ENCODE data around the gene CCIN.

The CCIN gene

DNA sequence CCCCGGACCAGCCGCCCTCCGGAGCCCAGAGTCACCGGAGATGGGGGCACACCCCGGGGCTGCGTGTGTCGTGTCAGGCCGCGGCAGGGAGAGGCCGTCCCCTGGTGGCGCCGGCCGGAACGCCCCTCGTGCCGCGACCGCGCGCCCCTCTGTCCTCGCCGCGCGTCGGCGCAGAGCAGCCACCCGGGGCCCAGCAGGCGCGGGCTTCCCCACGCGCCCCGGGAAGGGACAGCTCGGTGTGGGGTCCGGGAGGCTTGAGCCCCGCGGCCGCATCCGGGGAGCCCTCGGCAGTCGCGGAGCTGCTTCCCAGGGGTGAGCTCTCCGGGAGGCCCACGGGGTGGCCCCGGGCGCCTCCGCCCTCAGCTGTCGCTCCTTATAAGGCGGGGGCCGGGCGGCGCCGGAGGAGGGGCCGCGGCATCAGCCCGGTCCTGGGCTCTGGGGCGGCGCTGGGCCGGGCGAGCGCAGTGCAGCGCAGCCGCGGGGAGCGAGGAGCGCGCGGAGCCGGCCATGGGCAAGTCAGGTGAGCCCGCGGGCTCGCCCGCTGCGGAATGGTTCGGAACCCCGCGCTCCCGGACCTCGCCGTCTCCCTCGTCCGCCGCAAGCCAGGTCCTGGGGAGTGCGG is 32.8 kb upstream of the CCIN start, which contains the start of gene GLIPR2:
GLIPR2 (plus strand) TSS at position 462 of the 622 bp plus-strand sequence; CDS start at position 508, 46 bp downstream.
- DNase-seq (ENCODE audit: extremely low read depth, low read depth), result no peak
- TF ChIP-seq, protein P1, sequence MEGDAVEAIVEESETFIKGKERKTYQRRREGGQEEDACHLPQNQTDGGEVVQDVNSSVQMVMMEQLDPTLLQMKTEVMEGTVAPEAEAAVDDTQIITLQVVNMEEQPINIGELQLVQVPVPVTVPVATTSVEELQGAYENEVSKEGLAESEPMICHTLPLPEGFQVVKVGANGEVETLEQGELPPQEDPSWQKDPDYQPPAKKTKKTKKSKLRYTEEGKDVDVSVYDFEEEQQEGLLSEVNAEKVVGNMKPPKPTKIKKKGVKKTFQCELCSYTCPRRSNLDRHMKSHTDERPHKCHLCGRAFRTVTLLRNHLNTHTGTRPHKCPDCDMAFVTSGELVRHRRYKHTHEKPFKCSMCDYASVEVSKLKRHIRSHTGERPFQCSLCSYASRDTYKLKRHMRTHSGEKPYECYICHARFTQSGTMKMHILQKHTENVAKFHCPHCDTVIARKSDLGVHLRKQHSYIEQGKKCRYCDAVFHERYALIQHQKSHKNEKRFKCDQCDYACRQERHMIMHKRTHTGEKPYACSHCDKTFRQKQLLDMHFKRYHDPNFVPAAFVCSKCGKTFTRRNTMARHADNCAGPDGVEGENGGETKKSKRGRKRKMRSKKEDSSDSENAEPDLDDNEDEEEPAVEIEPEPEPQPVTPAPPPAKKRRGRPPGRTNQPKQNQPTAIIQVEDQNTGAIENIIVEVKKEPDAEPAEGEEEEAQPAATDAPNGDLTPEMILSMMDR (IDR thresholded peaks at IDR 0.05; ENCODE audit: low read depth, low read length), result no peak; the same call in 1 of the 2 replicates

DNA sequence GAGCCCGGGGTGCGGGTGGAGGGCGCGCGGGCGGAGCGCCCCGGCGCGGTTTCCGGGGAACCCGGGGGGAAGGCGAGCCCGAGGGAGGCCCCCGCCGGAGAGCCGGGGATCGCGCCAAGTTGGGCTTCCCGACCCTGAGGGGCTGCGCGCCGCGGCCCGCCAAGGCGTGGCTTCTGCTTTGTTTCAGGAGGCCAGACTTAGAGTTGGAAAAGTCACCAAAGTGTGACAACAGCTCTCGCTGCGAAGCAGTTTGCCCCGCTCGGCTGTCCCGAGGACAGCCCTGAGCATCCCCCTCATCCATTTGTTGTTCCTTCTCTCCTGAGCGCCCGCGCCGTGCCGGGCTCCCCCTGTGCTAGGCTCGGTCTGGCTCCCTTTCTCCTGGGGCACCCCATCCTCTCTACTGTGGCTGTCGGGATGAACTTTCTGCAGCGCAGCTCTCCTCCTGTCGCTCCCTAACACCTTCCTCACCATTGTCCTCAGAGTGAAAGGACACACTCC is 32.2 kb upstream of the CCIN start:
- DNase-seq (ENCODE audit: extremely low read depth, low read depth), result no peak
- TF ChIP-seq, protein P1 (IDR thresholded peaks at IDR 0.05; ENCODE audit: low read depth, low read length), result no peak

DNA sequence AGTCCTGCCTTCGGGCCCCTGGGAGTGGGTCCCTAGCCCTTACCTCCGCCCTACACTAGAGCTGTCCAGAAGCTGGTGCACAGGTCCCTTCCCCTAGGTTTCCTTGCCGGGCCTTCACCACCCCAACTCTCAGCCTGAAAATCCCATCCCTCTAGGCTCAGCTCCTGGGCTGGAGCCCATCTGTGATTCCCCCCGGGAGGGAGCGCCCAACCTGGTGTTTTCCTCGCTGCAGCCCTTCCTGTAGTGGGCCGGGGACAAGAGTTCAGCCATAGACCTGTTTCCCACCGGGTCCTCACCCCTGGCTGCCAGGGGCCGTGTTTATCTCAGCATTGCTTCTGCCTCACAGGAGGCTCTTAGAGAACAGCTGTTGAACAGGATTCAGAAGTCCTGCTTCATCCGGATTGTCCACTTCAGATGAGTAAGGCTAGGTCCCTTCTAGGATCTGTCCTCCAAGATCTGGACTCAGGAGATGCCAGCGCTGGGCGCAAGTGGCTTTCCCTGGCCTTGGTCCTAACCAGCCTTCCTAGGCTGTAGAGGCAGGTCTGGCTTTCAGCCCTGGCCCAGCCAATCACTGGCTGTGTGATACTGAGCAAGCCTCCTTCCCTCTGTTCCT is 31.7 kb upstream of the CCIN start:
- TF ChIP-seq, protein P1 (IDR thresholded peaks at IDR 0.05; ENCODE audit: low read depth, low read length), result no peak
- DNase-seq (ENCODE audit: extremely low read depth, low read depth), result no peak

DNA sequence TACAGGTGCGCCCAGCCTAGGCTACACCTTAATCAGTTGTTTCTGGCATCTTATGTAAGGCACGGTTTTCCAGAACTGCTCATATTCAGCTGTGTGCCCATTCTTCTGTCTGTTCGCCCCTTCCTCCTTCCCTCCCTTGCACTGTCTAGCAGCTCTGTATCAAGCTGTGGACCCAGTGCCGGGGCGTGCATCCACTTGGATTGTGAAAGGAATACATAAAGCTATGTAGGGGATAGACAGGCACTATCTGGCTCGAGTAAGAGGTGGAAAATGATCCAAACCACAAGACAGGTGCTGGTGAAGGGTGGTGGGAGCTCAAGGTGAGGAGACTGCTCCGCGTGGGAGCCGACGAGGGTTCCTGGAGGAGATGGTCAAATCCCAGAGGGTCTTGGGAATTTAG is 30.7 kb upstream of the CCIN start:
- no peak for DNase-seq (ENCODE audit: extremely low read depth, low read depth)
- TF ChIP-seq, protein P1 (IDR thresholded peaks at IDR 0.05; ENCODE audit: low read depth, low read length), result no peak

DNA sequence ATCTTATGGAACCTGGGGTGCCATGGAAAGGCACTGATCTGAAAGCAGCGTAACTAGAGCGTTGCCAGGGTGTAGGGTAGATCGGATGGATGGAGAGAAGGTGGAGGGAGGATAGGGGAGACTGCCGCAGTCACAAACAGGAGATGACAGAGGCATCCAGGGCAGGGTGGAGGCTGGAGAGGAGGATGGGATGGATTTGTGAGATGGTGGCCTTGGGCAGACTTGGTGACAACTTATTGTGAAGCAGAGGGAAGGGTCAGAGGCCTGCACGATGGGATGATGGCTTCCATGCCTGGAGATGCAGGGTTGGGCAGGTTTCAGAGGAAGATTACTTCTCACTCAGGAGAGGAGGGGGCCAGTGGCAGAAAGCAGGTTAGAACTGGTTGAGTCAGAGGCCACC is 30.3 kb upstream of the CCIN start:
- no peak for DNase-seq (ENCODE audit: extremely low read depth, low read depth)
- TF ChIP-seq, protein P1 (IDR thresholded peaks at IDR 0.05; ENCODE audit: low read depth, low read length), result no peak

DNA sequence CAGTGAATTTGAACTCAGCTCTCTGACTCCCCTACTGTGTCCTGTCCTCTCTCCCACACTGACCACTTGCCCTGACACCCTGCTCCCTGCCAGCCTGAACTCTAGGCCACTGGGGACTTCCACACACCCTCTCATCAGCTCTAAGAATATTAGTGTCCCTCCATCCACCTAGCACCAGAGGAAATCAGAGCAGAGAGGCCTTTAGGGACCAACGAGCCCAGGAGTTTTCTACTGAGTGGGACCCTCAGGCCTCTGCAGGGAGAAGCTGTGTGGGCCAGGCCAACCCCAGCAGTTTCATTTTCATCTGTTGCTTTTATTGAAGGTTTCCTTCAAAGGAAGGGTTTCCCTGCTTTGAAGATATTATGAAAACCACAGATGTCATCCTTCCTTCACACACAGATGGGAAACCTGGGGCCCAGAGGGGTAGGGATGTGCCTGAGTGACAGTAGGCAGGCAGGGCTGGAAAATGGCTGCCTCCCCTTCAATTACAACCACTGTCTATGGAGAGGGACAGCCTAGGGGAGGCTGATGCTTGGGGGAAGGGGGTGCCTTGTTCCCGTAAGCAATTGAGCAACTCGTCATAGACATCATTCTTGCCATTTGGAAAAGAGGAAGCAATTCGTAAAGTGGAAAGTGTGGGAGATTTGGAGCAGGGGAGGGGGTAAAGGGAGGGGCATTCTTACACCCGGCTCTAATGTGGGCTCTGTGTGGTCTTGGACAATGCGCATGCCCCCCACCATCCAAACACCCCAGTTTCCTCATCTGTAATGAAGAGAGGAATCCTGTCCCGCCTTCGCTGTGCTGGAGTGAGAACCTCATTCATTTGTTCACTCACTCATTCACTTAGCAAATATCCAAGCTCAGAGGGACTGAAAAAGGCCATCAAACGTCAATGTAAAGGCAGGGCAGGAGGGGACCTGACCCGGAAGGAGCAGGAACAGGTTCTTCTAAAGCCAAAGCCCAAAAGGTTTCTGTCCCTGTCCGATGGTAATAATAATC is 28.8 kb upstream of the CCIN start:
- DNase-seq (ENCODE audit: extremely low read depth, low read depth), result no peak

More for the DNA sequence above, 28.8 kb upstream of the CCIN start:
- TF ChIP-seq, protein P1 (IDR thresholded peaks at IDR 0.05; ENCODE audit: low read depth, low read length), result no peak
